Erythroblast (primary cell): Measurements from ENCODE around the gene GPR4.

Experiments used
- DNase-seq, 2 experiments: peaks; one replicate each; lab custom pipeline; 2025; lab: John Stamatoyannopoulos, UW
- GATA1 ChIP-seq: IDR thresholded peaks from 2 replicates; pipeline ENCODE4 v1.6.1; 2011; ENCODE audit warnings: low read depth, mild to moderate bottlenecking, control low read depth, low read length, moderate library complexity
- POLR2A ChIP-seq: IDR thresholded peaks from 2 replicates; pipeline ENCODE4 v1.6.1; 2011; ENCODE audit warnings: mild to moderate bottlenecking, low read length

Gene GPR4

DNA sequence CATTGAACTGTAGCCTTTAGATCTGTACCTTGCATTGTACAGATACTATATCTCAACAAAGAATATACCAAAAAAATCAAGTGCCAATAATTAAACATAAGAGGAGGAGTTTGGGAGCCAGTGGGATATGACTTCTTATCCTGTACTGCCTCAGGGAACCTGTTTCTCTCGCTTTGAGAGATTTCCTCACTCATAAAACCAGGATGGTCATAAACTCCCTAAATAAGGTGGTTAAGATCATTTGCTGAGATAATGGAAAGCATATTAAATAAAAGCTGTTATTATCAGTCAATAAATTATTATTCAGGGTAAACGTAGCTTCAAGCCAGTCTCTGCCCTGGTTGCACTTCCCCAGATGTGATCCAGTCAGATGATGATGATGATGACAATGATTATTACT, 34.4 kb downstream of the GPR4 start:
- TF ChIP-seq GATA1 (no peak), POLR2A (no peak)
- no peak for DNase-seq

DNA sequence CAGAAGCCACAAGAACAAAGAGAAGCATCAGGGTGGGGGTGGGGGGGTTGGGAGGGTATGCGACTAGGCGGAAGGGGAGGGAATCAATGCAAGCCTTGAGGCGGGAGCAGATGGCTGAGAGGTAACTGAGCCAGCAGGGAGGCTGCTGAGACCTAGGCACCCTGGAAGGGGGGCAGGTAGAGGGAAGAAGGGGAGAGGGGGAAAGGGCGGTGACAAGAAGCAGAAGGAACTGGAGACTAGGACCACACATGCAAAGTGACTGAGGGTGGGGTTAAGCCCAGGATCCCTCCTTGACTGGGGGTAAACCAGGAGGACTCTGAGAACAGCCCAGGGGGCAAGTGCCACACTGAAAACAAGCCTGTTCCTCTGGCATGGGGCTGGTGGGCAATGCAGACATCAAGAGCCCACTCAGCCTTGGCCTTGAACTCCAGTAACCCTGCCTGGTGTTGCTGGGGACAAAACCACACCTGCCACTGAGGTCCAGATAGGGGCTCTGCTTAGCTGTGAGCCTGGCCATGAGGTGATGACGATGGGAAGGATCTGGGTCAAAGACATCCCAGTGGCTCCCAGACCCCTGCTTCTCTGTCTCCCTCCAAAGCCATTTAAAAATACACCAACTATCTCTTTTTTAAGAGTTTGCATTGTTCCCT, 37.8 kb downstream of the GPR4 start:
- no peak for DNase-seq
- no peak for TF ChIP-seq POLR2A
- TF ChIP-seq GATA1, result no peak

DNA sequence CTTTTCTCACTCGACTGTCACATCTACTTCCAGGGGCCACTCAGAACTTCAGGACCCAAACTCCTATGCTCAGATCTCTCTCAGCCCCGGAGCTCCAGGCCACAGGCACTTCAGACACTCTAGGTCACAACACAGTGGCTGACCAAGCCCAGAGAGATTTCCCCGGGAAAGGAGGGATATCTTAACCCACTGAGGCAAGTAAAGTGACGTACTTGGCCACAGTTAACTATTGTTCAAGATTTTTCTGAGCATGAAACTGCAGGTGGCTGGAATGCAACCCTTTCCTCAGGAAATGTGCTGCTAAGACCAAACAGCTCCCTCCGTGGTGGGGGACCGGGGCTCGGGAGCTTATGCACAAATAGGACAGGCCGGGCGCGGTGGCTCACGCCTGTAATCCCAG, 41.3 kb downstream of the GPR4 start:
- TF ChIP-seq POLR2A (no peak), GATA1 (no peak)
- DNase-seq, result no peak

DNA sequence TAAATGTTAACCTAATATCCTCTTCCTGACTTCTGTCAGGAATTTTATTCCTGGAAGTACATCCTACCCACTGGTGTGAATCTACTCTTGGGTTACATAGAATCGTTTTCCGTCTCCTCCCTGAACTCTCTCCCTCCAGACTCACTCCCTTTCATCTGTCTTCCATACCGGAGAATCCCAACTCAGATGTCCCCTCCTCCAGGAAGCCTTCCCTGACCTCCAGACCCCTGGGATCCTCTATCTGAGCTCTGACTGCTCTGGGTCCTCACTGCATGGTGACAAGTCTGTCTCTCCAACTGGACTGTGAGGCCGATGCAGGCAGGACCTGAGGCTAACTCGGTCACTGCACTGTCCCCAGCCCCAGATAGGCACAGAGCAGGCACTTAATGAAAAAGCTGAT, 42.0 kb downstream of the GPR4 start:
- DNase-seq, result no peak
- TF ChIP-seq POLR2A, result no peak
- no peak for TF ChIP-seq GATA1

DNA sequence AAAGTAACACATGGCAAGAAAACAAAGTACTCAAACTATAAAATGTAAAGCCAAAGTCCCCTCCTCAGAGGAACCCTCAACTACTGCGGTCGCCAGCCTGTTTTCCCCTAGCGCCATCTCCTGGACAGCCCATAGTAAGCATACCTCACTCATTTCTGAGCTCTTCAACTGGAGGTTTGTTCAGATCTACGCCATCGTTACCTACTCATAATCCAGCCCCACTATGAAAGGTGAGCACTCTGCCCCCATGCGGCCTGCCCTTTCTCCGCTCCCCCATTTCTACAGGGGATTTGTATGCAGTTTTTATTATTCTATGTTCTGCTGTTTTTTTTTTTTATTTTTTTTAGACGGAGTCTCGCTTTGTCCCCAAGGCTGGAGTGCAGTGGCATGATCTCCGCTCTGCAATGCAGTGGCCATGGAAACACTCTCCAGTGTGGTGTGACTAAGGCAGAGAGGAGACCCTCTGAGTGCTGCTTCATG, 43.6 kb downstream of the GPR4 start:
- no peak for TF ChIP-seq GATA1
- TF ChIP-seq POLR2A, result no peak
- DNase-seq, result peak; percentile 63 to 68

DNA sequence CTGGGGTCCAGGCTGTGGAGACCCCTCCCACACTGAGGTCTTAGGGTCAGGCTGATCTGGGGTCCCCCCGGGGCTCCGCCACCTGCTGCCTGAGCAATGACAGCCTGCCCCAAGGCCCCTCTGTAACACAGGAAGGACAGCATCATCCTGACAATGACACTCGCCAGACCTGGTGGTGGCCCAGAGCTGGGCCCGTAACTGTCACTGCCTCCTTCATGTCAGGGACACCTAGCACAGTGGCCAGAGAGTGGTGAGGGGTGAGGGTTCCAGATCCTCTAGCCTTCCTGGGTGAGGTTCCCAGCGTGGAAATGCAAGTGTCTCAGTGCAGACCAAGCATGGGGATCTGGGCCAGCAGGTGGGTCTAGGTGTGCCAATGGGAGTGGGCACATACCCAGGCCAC, 45.2 kb downstream of the GPR4 start:
- TF ChIP-seq POLR2A, result no peak
- no peak for TF ChIP-seq GATA1
- DNase-seq, result no peak

DNA sequence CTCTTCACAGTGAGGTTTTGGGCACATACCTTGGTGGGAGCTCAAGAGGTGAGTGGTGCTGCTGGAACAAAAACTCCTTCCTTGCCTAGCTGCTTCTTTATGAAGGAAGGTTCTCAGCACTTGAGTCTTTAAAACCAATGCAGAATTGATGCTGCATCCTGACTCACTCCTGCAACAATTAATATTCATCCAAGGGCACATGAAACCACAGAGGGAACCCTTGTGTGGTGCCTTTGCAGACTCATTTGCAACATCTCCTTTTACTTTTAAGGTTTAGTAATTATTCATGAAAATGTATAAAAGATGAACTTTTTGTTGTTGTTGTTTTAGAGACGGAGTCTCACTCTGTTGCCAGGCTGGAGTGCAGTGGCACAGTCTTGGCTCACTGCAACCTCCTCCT, 47.5 kb downstream of the GPR4 start:
- DNase-seq, result no peak
- TF ChIP-seq GATA1 (no peak), POLR2A (no peak)

DNA sequence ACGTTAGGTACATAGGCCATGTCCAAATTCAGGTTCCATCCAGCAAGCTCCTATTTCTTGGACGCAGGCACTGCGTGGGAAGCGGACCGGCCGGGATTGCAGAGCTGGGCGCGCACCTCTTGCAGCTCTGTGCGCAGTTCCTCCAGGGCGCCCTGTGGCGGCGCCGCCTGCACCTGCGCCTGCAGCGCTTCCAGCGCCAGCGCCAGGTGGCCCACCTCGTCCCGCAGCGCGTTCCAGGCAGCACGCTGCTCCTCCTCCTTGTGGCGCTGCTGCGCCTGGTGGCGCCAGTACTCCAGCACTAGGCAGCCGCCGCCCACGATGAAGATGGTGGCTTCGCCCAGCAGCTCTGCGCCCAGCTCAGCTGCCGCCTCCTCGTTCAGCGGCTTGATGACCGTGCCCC, 48.5 kb downstream of the GPR4 start:
- no peak for DNase-seq
- TF ChIP-seq POLR2A, result no peak
- TF ChIP-seq GATA1, result no peak

DNA sequence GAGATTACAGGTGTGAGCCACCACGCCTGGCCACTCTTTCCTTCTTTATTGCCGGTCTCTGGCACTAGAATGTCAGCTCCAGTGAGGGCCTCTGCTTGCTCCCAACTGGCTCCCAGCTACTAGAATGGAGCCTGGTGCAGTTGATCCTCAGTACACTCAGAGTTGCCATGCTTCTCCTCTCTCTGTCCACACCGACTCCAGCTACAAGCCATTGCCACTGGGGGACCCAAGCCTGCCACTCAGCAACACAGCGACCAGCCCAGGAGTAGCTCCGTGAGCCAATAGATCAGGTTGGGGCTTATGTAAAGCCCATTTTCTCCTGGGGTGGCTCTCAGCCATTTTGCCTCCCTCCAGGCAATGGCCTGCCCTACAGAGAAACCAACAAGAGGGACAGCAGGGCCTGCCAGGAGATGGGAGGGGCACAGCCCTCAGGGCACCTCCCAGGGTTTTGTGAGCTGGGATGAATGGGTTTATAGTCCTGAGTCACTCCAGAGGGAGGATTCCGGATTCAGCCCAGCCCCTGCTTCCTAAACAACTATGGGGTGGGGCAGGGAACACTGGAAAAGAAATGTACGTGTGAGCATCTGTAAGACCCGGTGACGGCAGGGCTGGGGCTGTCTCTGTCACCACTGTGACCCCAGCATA, 53.9 kb downstream of the GPR4 start:
- DNase-seq, result no peak
- TF ChIP-seq POLR2A, result no peak
- TF ChIP-seq GATA1, result no peak

DNA sequence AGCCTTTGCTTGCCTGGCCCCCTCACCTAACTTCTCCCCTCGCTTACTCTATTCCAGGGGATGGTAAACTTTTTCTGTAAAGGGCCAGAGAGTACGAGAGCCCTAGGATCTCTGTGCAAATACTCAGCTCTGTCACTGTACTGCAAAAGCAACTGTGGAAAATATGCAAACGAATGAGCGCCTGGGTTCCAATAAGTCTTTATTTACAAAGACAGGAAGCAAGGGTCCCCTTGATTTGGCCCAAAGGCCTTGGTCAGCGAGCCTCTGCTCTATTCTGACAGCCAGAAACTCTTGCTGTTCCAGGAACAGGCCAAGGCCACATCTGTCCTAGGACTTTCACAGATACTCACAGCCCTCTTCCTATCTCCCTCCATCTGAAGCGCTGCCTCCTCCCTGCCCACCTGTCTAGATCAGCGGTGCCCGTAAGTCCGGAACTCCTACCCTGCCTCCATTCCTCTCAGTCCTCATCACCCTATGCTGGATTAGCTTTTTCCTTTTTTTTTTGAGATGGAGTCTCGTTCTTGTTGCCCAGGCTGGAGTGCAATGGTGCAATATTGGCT, 54.7 kb downstream of the GPR4 start:
- no peak for TF ChIP-seq POLR2A
- TF ChIP-seq GATA1, result no peak
- DNase-seq, result no peak

DNA sequence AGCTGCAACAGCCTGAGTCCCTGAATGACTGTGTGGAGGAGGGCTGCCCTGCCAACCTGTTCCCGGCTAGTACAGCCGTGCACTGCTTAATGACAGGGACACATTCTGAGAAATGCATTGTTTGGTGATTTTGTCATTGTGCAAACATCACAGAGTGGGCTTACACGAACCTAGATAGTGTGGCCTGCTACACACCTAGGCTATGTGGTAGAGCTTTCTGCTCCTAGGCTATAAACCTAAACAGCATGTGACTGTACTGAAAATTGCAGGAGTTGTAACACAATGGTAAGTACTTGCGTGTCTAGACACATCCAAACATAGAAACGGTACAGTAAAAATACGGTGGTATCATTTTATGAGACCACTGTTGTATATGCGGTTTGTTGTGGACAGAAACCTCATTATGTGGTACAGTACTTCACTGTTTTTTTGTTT, 59.8 kb downstream of the GPR4 start:
- TF ChIP-seq GATA1 (no peak), POLR2A (no peak)

More for the DNA sequence above, 59.8 kb downstream of the GPR4 start:
- DNase-seq, result no peak
